HG02973 (cell line): ENCODE results near the gene CAV3.

Experiments
- ATAC-seq: cut with Tn5 transposase; IDR thresholded peaks from one replicate; pipeline ENCODE4 v1.9.1; 2021; ENCODE audit warnings: moderate library complexity; ENCODE audit not compliant: unreplicated experiment

CAV3 gene

DNA sequence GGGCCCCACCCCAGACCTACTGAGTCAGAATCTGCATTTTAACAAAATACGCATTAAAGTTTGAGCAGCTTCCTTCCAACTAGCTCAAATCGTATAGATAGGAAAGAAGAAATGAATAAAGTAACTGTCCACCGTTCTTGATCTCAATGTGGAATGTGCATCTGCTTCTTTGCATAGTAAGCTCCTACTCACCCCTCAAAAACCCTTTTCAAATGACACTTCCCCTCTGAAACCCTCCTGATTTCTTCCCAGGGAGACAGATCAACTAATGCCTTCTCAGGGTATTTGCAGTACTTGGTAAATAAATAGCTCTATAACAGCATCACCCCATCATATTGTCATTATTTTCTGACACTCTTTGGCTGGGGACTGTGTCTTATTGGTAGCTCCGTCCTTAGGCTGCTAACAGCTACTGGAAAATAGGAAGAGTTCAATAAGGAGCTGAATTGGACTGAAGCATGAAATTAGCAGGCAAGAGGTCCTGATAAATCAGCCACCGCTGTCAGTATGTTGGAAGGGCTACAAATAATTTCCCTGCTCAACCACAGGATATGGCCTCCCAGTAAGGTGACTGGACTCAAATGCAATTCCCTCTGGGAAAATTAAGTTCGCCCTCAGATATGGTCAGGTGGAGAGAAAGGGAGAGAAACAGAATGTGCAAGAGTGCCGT is 25.6 kb downstream of the CAV3 start:
- ATAC-seq: no peak

DNA sequence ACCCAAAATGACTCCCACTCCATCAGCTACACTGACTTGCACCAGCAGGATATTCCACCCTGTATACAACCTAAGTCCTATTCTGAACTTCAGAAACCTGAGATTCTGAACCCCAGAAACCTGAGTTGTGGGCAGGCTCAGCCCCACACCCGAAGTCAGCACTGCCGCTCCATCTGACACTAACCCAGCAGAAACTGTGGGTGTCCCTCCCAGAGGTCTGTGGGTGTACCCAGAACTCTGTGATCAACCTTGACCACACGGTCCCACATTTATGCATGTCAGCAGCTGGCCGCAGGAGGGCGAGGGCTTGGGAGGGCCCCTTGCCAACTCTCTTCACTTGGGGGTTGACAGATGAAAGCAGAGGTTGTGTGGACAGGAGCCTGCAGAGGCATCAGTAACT is 26.5 kb downstream of the CAV3 start:
- no peak for ATAC-seq

DNA sequence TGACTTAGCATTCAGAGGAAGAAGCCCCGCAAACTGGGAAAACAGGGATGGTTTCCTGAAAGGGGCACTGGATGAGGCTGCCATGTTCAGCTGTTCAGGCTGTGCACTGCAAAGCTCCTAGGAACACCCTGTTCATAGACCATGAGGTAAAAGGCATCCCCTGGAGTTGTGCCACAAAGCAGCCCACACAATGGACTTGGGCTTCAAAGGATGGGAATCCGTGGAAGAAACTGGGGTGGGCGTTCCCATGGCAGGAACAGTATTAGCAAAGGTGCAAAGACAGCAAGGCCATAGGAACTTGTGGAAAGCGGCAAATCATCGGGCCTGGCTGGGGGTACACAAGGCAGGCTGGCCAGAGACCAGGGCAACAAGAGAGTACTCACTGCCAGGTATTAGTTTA is 26.9 kb downstream of the CAV3 start:
- no peak for ATAC-seq

DNA sequence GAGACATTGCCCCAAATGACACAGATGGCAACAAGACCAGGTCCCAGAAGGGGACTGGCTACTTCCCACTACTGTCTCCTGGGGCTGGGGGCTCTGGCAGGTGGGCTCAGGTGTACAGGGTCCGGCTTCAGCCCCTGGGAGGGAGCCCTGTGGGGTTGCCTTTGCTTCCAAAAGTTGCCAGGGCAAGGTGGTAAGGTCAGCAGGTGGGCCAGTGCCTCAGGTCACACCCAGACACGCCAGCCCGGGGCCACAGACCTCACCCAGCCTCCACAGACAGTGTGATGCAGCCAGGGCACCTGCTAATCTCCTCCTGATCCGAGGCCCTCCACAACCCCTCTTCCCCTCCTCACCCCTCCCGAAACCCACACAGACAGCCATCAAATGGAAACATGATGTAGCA is 28.3 kb downstream of the CAV3 start:
- ATAC-seq: no peak

DNA sequence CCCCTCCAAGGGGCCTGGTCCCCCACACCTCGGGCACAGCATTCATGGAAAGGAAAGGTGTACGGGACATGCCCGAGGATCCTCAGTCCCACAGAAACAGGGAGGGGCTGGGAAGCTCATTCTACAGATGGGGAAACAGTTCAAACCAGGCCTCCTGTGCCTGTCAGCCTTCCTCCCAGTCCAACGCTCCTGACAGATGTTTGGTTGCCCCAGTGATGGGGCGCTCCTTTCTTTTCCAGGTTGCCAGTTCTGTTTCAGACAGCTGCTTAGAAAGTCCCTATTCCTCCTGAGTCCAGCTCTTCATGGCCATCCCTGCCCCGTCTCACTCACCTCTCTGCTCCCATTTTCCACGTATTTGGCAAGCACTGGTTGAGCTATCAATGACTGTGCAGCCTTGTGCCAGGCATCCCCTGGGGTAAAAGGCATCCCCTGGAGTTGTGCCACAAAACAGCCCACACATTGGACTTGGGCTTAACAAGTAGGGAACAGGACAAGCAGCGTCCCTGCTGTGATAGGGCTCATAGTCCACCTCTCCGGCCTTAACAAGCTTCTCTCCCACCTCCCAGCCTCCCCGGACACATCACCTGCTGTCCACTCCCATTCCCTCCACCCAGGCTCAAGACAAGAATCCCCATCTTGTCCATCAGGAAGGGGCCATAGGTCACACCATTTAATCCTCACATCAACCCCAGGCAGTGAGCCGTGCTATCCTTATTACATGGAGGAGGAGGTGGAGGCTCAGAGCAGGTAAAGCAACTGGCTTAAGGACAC is 29.2 kb downstream of the CAV3 start:
- no peak for ATAC-seq

DNA sequence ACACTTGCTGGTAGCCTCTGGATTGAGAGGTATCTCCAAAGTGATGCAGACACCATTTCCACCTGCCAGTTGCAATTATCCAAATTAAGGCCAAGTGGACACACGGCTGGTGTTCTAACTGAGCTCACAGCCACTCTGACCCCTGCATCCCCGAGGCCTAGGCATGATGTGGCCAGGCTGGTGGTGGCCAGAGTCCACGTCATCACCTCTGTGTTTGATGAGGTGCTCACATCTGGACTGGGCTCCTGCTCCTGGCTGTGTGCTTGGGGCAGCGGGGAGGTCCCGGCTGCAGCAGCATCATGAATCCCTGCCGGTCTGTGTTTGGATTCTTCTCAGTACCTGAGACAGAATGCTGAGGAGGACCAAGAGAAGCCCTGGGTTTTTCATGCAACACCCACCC is 30.9 kb downstream of the CAV3 start:
- ATAC-seq: no peak

DNA sequence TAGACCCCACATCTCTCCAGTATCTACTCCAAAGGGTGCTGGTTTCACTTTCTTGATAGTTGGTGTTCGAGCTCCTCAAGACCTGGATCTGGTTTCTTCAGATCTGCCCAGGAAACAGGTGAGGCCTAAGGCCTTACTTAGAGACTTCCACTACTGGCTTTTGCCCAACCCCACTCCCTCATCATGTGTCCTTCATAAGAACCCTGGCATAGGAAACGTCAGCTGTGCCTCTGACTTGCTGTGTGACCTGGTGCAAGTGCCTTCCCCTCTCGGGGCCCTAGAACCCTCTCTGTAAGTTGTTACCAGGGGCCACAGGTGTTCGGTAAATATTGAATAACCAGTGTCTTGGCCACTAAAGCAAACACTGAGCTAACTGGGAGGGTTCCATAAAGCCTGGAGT is 31.9 kb downstream of the CAV3 start:
- ATAC-seq: no peak

DNA sequence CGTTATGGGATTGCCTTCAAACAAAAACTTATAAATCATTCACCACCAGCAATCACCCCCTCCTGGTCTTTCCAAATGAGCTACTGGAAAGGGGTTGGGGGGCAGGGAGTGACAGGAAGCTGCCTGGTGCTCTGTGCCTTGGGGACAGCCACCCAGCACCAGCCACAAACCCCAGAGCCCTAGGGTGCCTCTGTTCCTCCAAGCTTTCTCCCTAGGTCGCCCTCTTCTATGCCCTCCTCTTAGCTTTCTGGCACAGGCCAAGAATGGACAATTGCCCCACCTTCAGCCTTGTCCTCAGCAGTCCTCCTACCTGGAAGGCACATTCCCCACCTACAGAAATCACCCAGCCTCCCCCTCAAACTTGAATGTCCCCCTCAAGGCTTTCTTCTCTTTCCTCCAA is 32.5 kb downstream of the CAV3 start:
- no peak for ATAC-seq

DNA sequence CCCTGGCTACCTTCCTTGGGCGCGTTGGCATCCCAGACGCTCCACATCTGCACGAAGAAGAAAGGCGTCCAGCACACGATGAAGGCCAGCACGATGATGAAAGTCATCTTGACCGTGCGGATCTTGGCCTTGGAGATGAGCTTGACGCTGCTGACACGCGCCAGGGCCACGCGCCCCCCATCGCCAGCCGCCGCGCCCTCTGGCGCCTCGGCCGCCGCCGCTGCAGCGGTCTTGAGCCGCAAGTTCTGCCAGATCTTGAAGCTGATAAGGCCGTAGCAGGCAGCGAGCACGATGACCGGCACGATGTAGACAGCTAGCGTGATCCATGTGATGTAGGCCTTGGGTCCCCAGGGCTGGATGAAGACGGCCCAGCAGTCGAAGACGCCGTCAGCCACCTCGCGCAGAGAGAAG is 33.7 kb downstream of the CAV3 start:
- no peak for ATAC-seq

DNA sequence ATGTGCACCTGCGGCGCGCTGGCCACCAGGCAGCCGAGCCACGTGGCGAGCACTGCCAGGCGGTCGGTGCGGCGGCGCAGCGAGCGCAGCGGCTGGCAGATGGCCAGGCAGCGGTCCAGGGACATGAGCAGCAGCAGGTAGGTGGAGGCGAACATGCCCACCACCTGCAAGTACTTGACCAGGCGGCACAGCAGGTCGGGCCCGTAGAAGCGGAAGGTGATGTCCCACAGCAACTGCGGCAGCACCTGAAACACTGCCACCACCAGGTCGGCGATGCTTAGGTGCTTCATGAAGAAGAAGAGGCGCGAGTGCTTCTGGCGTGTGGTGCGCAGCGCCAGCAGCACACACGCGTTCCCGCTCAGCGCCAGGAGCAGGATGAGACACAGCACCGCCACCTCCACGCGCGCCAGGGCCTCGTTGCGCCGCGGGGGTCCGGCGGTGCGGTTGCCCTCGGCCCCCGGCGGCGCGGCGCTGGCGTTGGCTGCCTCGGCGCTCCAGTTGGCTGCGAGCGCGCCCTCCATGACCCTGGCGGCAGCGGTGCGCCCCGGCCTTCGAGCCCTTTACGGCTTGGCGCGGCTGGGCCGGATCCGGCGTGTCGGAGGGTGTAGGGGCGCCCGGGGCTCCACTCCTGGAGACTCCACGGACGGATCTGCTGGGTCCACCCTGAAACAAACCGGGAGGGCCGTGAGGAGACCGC is 34.2 kb downstream of the CAV3 start:
- peak; percentile 50 for ATAC-seq

DNA sequence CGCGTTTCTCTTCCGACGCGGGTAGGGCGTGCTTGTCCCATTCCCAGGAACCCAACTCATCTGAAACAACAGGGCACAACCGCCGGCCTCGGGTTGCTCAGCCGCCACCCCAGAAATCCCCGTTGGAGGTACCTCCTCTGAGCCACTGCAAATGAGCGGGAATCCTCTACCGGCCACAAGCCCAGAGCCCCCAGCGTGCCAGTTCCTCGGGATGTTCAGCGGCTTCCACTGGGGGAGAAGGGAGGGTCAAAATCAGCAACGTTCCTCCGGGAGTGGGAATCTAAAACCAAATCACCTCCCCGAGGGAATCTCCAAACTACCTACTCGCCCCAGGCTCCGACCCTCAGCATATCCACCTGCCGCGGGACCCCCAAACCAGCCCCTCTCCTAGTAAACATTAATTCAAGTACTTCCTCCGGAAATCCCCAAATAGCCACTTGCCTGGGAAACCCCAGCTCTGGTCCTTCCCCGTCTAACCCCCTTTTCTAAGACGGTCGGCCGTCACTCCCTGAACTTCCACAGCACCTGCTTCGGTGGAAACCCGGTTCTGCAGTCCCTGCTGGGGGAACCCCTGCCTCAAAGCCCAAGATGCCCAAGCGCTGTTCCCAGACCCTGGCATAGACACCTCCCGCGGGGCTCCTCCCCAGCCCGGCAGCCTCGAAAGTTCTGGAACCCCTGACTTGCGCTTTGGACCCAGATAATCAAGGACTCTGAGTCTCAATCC is 34.9 kb downstream of the CAV3 start:
- peak; percentile 25 for ATAC-seq

DNA sequence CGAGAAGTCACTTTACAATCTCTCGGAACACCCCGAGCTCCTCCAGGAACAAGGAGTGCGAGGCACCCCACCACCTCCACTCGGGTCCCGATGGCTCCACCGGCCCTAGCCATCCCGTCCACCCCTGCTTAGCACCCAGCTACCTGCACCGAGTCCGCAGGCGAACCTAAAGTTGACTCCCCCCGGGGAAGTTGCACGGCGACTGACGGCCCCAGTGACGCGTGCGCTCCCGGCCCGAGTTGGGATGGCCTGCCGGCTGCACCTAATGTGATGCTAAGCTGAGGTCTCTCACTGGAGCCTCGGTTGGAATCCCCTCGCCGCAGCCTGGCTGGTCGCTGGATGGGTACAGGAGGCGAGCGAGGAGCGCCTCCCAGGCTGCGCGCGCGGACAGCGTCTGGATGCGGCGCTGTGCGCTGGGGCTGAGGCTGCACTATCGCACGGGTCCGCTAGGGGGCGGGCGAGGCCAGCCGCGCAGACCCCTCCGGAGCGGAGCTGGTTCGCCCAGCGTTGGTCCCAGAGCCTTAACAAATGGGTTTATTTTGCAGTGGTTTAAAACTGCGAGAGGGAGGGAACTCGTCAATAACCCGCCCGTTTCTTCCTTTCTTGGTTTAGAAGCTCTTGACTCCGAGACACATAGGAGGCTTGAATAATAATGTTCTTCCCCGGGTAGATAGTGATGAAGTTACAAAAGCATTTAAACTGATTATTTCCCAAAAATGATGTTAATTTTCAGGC is 35.7 kb downstream of the CAV3 start, which contains the start of gene OXTR:
OXTR (minus strand) TSS at position 526 of the 735 bp plus-strand sequence. CDS start 1,426 bp downstream, outside the sequence.
- ATAC-seq: peak; percentile 75

DNA sequence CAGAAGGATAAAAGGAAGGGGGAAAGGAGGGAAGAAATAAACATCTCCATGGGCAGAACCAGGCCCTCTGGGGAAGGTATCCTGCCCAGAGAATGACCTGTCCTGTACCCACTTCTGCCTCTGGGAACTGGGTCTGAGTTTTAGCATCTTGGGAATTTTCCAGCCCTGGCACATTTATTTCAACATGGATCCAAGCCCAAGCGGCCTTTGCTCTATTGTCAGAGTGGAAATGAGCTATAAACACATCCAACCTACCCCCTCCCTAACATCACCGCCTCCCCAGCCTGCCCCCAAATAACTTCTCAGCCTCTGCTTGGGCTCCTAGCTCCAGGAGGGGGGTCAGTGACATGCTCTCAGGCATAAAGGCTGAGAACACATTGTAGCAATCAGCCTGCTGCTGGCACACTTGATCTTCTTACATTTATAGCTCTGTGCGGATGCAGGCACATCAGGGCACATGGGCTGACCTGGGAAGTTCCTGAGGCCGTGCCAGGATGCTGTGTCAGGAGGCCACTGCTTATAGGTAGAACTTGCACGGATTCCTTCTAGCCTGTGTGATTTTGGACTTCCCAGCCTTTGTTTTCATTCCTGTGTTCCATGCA is 40.4 kb downstream of the CAV3 start:
- ATAC-seq: no peak

DNA sequence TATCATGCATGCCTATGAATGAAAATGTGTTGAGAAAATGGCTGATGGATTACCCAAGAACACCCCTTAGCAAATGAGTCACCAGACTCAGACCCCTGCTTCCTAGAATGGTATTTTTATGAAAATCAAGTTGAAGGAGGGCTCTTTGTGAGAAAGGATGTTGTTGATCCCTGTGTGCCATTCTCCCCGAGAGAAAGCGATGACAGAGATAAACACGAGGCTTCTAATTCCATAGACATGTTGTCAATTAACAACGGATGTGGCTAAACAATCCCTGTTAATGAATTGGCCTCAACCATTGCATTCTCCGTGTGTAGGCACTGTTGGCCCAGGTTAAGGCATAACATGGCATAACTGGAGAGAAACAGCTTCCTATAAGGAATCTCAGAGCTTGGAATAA is 41.6 kb downstream of the CAV3 start:
- ATAC-seq: no peak

DNA sequence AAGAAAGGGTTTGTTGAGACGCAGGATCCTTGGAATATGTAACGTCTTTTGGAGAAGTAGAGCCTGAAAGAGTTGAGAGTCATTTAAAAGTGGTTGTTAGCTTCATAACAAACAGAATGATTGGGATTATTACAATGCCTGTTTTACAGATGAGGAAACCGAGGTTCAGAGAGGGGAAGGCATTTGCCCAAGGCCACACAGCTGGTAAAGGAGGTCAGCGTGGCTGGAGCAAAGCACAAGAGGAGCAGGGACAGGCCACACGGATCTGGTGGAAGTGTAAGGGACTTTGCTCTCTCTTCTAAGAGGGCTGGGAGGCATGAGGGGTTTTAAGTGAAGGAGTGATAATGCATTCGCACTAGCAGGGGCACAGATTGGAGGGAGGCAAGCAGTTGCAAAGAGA is 42.0 kb downstream of the CAV3 start:
- ATAC-seq: no peak

DNA sequence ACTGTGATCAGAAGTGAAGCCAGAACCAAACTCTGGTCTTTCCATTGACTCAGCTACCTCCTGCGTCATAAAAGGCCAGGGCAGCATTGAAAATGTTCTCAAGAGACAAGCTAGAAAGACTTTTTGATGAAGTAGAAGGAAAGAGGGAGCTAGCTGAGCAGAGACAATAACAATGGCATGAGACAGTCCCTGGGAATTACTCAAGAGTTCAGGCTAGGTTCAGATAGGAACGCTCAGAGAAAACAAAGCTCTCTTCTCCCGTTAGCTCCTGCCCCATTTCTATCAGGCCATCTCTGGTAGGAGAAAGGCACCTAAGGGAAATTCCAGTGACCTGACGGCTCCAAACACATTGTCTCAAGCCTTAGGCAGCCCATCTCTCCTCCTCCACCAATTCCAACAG is 42.8 kb downstream of the CAV3 start:
- ATAC-seq: no peak

DNA sequence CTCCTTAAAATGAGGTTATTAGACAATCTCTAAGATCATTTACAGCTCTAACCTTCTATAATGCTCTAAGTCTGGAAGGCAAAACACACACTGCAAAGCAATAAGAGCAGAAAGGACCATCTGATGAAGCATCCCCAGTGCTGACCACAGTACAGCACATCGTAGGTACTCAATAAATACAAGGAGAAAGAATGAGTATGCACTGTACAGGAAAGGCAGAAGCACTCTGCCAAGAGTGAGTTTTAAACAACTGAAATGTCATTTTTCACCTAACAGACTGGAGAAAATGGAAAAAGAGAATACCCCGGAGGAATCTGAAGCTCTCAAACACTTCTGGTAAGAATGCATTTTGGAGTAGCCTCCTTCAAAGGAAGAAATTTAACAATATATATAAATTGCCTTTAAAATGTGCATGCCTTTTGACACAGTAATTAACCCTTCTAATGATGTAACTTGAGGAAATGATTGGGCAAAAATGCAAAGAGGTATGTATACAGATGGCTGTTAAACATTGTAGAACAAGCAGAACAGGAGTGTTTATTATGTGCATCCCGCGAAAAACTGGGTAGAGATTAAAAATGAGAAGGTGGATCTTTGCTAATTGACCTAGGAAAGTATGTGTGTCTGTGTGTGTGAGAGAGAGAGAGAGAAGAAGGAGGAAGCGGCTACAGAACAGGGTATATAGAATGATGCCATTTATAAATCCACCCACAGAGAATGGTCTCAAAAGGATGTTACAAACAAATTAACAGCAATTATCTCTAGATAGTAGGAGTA is 43.8 kb downstream of the CAV3 start:
- ATAC-seq: no peak

DNA sequence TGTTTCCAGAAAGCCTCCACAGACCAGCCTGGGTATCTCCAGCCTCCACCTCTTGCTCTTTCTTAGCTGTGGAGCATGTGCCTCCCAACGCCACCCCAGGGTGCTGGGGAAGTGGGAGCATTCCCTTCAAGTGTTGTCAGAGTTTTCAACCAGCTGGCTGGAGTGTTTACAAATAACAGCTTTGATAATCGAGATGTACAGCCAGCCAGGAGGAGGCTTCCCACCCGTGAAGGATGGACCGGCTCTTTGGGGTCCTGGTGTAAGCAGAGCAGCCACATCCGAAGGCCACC is 44.3 kb downstream of the CAV3 start:
- ATAC-seq: no peak

DNA sequence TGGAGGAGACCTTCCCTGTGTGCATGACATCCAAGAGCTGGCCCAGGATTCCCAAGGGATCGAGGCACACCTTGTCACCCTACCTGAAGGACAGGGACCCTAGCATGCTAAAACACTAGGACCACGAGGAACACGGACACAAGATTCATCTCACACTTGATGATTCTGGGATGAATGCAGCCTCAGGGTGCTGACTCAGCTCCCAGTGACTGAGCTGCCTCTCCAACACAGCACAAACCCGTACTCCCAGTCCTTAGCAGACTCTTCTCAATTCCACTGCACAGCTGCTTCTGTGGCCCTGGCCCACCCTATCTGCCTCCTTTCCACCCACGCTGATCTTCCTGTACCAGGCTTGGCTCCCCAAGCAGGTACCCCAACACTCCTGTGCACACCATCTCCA is 44.9 kb downstream of the CAV3 start:
- ATAC-seq: no peak

DNA sequence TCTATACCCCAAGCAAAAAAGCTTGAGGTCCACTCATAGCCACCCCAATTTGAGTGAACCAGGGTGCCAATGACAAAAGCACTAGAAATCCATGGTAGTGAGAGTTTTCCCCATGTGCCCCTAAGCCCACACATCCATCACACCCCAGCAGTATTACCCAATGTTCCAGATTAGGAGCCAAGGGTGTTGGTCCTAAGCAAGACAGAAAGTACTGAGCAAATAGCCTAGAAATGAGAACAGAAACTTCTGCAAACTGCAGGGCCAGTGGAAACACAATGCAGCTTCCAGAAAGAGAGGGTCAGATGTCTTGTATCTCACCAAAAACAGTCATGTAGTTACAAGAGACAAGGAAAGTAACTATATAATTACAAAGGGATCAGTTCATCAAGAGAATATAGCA is 46.7 kb downstream of the CAV3 start:
- no peak for ATAC-seq
